ENCODE data around the gene PIGZ. TPM values are rescaled to one million over a fixed set of nuclear protein-coding genes. Genes with fewer than 3 reads are reported as not detected.

The PIGZ gene
- total RNA-seq, 3 donors from 2014 or later, result 10.5 to 14.4 (median 12.0) TPM

DNA sequence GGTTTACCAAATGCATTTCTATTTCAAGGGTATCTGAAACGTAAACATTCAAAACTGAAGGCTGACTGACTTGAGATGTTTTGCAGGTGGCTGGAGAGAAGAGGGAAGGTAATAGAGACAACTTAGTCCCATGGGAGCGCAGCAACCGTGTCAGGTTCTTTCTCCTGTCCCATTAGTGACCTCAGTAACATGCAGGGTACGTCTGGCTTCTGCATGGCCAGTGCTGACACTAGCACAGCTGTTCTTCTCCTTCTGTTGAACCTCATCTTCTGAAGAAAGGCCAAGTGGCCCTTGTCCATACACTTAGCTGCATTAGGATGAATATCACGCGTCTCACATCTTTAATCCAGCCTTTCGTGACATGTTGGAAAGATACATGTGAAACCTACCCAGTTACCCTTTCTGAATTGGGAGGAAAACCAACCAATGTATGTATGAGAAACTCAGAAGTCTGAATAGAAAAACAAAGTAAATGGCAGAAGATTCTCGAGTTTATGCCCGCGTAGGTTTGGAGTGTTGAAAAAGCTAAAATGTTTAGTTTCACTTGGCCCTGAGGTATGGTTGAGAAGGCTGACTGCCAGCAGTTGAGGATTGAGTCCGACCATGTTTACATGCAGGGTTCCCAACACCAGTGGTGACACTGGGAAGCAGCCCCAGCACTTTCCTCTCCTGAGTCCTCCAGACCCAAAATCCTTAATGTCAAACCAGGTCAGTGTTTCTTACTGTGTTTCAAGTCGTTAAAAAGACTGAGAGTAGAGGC is 36.6 kb downstream of the PIGZ start:
- Histone ChIP-seq H3K36me3 (peaks cover 2% of the 10 kb centered on the region), H3K27me3 (no peaks in the 10 kb centered on the region), H3K4me1 (no peaks in the 10 kb centered on the region), H3K27ac (no peak overlapping the region), H3K4me3 (no peak overlapping the region), H3K9me3 (no peaks in the 10 kb centered on the region)
- intact Hi-C loops (cut with DNase I; ENCODE audit: low total_unique reads), result no loop called here
- DNase-seq (ENCODE audit: low spot score in 2 of 2), result no peak
- TF ChIP-seq CTCF (IDR thresholded peaks at IDR 0.05) (no peak), POLR2AphosphoS5 (IDR thresholded peaks at IDR 0.05) (no peak), POLR2A (IDR thresholded peaks at IDR 0.05) (no peak)

- Histone ChIP-seq H3K4me3 (no peak overlapping the region), H3K27me3 (no peaks in the 10 kb centered on the region), H3K9me3 (no peaks in the 10 kb centered on the region), H3K4me1 (no peaks in the 10 kb centered on the region), H3K36me3 (no peaks in the 10 kb centered on the region), H3K27ac (no peak overlapping the region)
- TF ChIP-seq CTCF (IDR thresholded peaks at IDR 0.05), result no peak
- no peak for TF ChIP-seq POLR2AphosphoS5 (IDR thresholded peaks at IDR 0.05)
- TF ChIP-seq POLR2A (IDR thresholded peaks at IDR 0.05), result no peak
- no peak for DNase-seq (ENCODE audit: low spot score in 2 of 2)
- intact Hi-C loops (cut with DNase I; ENCODE audit: low total_unique reads), result no loop called here
Observed at GRCh38 chr3:196931157-196931556, 37.5 kb downstream of the PIGZ start.

- H3K27me3 ChIP-seq, result no peaks in the 10 kb centered on the region
- TF ChIP-seq POLR2AphosphoS5 (IDR thresholded peaks at IDR 0.05) (no peak), CTCF (IDR thresholded peaks at IDR 0.05) (no peak), POLR2A (IDR thresholded peaks at IDR 0.05) (no peak)
- no peaks in the 10 kb centered on the region for H3K4me1 ChIP-seq
- no peak for DNase-seq (ENCODE audit: low spot score in 2 of 2)
- H3K4me3 ChIP-seq, result no peak overlapping the region
- no peak overlapping the region for H3K27ac ChIP-seq
- no peaks in the 10 kb centered on the region for H3K36me3 ChIP-seq
- no peaks in the 10 kb centered on the region for H3K9me3 ChIP-seq
- intact Hi-C loops (cut with DNase I; ENCODE audit: low total_unique reads), result no loop called here
Observed at GRCh38 chr3:196927571-196928453, 40.8 kb downstream of the PIGZ start.

- TF ChIP-seq POLR2A (IDR thresholded peaks at IDR 0.05) (no peak), CTCF (IDR thresholded peaks at IDR 0.05) (no peak), POLR2AphosphoS5 (IDR thresholded peaks at IDR 0.05) (no peak)
- Histone ChIP-seq H3K36me3 (no peaks in the 10 kb centered on the region), H3K27me3 (no peaks in the 10 kb centered on the region), H3K9me3 (no peaks in the 10 kb centered on the region), H3K4me1 (no peaks in the 10 kb centered on the region), H3K4me3 (no peak overlapping the region), H3K27ac (no peak overlapping the region)
- no peak for DNase-seq (ENCODE audit: low spot score in 2 of 2)
- intact Hi-C loops (cut with DNase I; ENCODE audit: low total_unique reads), result loop anchor here (5.0 kb wide), 1 partner anchor 743 kb away; no protein-coding TSS in a partner anchor
Observed at GRCh38 chr3:196920733-196921132, 47.9 kb downstream of the PIGZ start.

GRCh38 chr3:196918968-196919367 is 49.7 kb downstream of the PIGZ start:
- no peak for TF ChIP-seq CTCF (IDR thresholded peaks at IDR 0.05)
- TF ChIP-seq POLR2A (IDR thresholded peaks at IDR 0.05), result no peak
- TF ChIP-seq POLR2AphosphoS5 (IDR thresholded peaks at IDR 0.05), result no peak
- intact Hi-C loops (cut with DNase I; ENCODE audit: low total_unique reads), result no loop called here
- H3K36me3 ChIP-seq, result no peaks in the 10 kb centered on the region
- H3K9me3 ChIP-seq, result no peaks in the 10 kb centered on the region
- H3K27me3 ChIP-seq, result no peaks in the 10 kb centered on the region
- H3K27ac ChIP-seq, result no peak overlapping the region
- no peaks in the 10 kb centered on the region for H3K4me1 ChIP-seq
- no peak for DNase-seq (ENCODE audit: low spot score in 2 of 2)
- H3K4me3 ChIP-seq, result no peak overlapping the region
